Naive B cell (primary cell): ENCODE results near the gene TNPO1. TPM values are rescaled to one million over a fixed set of nuclear protein-coding genes. Genes with fewer than 3 reads are reported as not detected.

ENCODE experiments used
- ATAC-seq, 2 donors: fragments of 150-1000 bp; cut with Tn5 transposase; 2 replicates each; pipeline ENCODE4 v1.10.0; 2021; ENCODE audit warnings: low read depth in 2 of 2, mild to moderate bottlenecking in 2 of 2, moderate library complexity in 2 of 2
- DNase-seq: peaks from one replicate; pipeline ENCODE4 v3.0.0; 2022
- H3K27ac Mint-ChIP-seq, 6 donors: one replicate each; pipeline ENCODE4 v1.8.0; 2020 to 2022; ENCODE audit warnings: mild to moderate bottlenecking in 6 of 6, mixed read lengths in 6 of 6, moderate library complexity in 5 of 6, inconsistent platforms in 2 of 6
- H3K27me3 Mint-ChIP-seq, 3 donors: one replicate each; pipeline ENCODE4 v1.8.0; 2021 to 2022; ENCODE audit warnings: mixed read lengths in 3 of 3, mild to moderate bottlenecking in 1 of 3
- H3K36me3 Mint-ChIP-seq, 2 donors: one replicate each; pipeline ENCODE4 v1.8.0; 2020 to 2022; ENCODE audit warnings: mixed read lengths in 2 of 2, inconsistent platforms in 1 of 2, mild to moderate bottlenecking in 1 of 2
- H3K4me1 Mint-ChIP-seq, 3 donors: one replicate each; pipeline ENCODE4 v1.8.0; 2020 to 2022; ENCODE audit warnings: mixed read lengths in 3 of 3, inconsistent platforms in 1 of 3, mild to moderate bottlenecking in 1 of 3, moderate library complexity in 1 of 3
- H3K4me3 Mint-ChIP-seq, 8 donors: one replicate each; pipeline ENCODE4 v1.8.0; 2020 to 2022; ENCODE audit warnings: mild to moderate bottlenecking in 8 of 8, mixed read lengths in 8 of 8, moderate library complexity in 8 of 8, inconsistent platforms in 2 of 8
- H3K9me3 Mint-ChIP-seq, 7 donors: one replicate each; pipeline ENCODE4 v1.8.0; 2020 to 2022; ENCODE audit warnings: mixed read lengths in 7 of 7, mild to moderate bottlenecking in 5 of 7, inconsistent platforms in 2 of 7, moderate library complexity in 1 of 7
- polyA plus RNA-seq, 6 donors: library from polyadenylated mRNA; unstranded; fragments of 300-500 nt; fragmentation: Illumina TruSeq; gene quantifications; one replicate each; pipeline ENCODE4 v1.2.3, GENCODE V29; 2021; ENCODE audit warnings: low read depth in 6 of 6

Gene TNPO1
- polyA plus RNA-seq, 6 donors from 2014 or later = 33.3 to 65.1 (median 63.8) TPM

DNA sequence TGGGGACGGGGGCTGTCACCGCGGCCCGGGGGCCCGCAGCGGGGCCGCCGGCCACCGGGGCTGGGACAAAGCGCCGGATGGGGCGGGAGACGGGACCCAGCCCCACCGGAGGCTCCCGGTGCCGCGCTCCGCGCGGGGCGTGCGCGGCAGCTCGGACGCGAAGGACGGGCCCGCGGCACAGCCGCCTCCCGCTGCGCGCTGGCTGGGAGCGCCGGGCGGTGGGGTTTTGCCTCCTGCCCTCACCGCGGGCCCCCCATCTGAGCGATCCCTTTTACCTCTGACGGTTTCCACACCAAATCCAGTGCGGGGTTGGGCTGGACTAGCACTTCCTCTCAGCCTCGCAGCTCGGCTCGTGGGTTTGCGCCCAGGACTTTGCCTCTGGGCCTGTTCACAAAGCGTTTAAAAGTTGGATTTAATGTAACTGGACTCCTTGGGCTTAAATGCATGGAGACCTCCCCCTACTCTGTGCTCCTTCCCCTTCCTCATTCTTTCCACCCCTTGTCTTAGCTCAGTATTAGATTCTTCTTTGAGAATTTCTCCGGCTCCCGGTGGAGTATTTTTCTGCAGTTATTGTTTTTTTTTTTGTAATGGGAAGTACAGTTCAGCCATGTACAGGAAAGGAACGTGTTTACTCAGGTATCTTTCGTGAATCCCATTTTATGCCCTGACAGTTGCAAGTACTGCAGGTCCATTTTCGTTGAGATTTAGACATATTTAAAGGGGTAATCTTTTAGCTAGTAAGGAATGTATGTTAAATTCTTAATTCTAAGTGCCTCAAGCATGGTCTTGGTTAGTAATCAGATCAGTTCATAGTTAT lies 140.1 kb downstream of the TNPO1 start:
- Mint-ChIP-seq H3K4me1 (peaks cover 20 to 21% (median 20%) of the 10 kb centered on the region in 3 donors), H3K36me3 (no peaks in the 10 kb centered on the region), H3K27me3 (peaks cover 9 to 31% (median 18%) of the 10 kb centered on the region in 3 donors), H3K9me3 (peaks cover 0 to 2% (median 0%) of the 10 kb centered on the region in 7 donors), H3K4me3 (peak overlapping the region; percentile 88 to 98 (median 96)), H3K27ac (peak overlapping the region in 5 of 6 donors; percentile 32 to 93 (median 82))
- no peak for DNase-seq
- peak; percentile 45 to 47 for ATAC-seq

GRCh38 chr5:72957337-72957736 lies 140.9 kb downstream of the TNPO1 start:
- Mint-ChIP-seq H3K27me3 (peaks cover 9 to 26% (median 21%) of the 10 kb centered on the region in 3 donors), H3K4me1 (peaks cover 20 to 21% (median 20%) of the 10 kb centered on the region in 3 donors), H3K4me3 (peak overlapping the region in 5 of 8 donors; percentile 88 to 98 (median 96)), H3K9me3 (peaks cover 0 to 2% (median 0%) of the 10 kb centered on the region in 7 donors), H3K36me3 (no peaks in the 10 kb centered on the region), H3K27ac (peak overlapping the region in 1 of 6 donors; percentile 93)
- DNase-seq (no peak), ATAC-seq (no peak)

GRCh38 chr5:72959257-72959656 lies 142.8 kb downstream of the TNPO1 start:
- Mint-ChIP-seq H3K36me3 (peaks cover 0 to 4% of the 10 kb centered on the region in 2 donors), H3K27me3 (peaks cover 2 to 20% (median 15%) of the 10 kb centered on the region in 3 donors), H3K27ac (no peak overlapping the region), H3K4me1 (peaks cover 20 to 21% (median 20%) of the 10 kb centered on the region in 3 donors), H3K4me3 (no peak overlapping the region), H3K9me3 (peaks cover 0 to 2% (median 0%) of the 10 kb centered on the region in 7 donors)
- DNase-seq (no peak), ATAC-seq (no peak)

Other genes starting within 250 kb of the TNPO1 start
- gene FCHO2, start 139.4 kb downstream of the TNPO1 start, polyA plus RNA-seq = 1 to 10 TPM in 5 of 6 donors, not detected in 1; 2.2 to 3.7 (median 3.1) TPM